K562 (cell line): ENCODE results near the gene AGPAT1. TPM values are rescaled to one million over a fixed set of nuclear protein-coding genes. Genes with fewer than 3 reads are reported as not detected.

Source experiments
- ELF2 ChIP-seq: fragments of 250-450 bp; sonication (Bioruptor Pico); IDR thresholded peaks from 2 replicates; pipeline ENCODE4 v1.5.0; 2021; ENCODE audit warnings: mild to moderate bottlenecking
- EP400 ChIP-seq: fragments of 450-650 bp; IDR thresholded peaks from 2 replicates; pipeline ENCODE4 v1.6.1; 2017; ENCODE audit warnings: antibody characterized with exemption, mild to moderate bottlenecking, moderate library complexity
- ETV6 ChIP-seq, 3 experiments: fragments of 150-350 bp in 1 of 3; sonication (generic) in 1 of 3; formaldehyde crosslinking in 1 of 3; IDR thresholded peaks; 2 replicates each; pipeline versions ENCODE4 v1.6.1 to v1.8.0; 2014 to 2022; ENCODE audit warnings: borderline replicate concordance in 2 of 3, low read depth in 2 of 3, antibody characterized with exemption in 1 of 3, low read length in 1 of 3, mild to moderate bottlenecking in 1 of 3, missing genetic modification reagents in 1 of 3
- HDAC2 ChIP-seq: fragments of 450-650 bp; IDR thresholded peaks from 2 replicates; pipeline ENCODE4 v1.6.1; 2016; ENCODE audit warnings: mild to moderate bottlenecking
- ILK ChIP-seq: fragments of 450-650 bp; IDR thresholded peaks from 2 replicates; pipeline ENCODE4 v1.6.1; 2016; ENCODE audit warnings: missing genetic modification characterization, low read depth, mild to moderate bottlenecking, missing compliant biosample characterization, moderate library complexity, borderline replicate concordance
- MBD2 ChIP-seq: sonication (generic); IDR thresholded peaks from 2 replicates; pipeline ENCODE4 v1.6.1; 2016; ENCODE audit warnings: low read depth, borderline replicate concordance
- MEIS2 ChIP-seq: fragments of 450-650 bp; IDR thresholded peaks from 2 replicates; pipeline ENCODE4 v1.6.1; 2014; ENCODE audit warnings: mild to moderate bottlenecking; ENCODE audit not compliant: partially characterized antibody
- MYBL2 ChIP-seq, 2 experiments: fragments of 450-650 bp in 1 of 2; sonication (generic) in 1 of 2; formaldehyde crosslinking in 1 of 2; IDR thresholded peaks; 2 replicates each; pipeline versions ENCODE4 v1.6.1 to v1.8.1; 2017 to 2022; ENCODE audit warnings: borderline replicate concordance in 1 of 2, inconsistent platforms in 1 of 2, low read depth in 1 of 2, mild to moderate bottlenecking in 1 of 2, missing genetic modification reagents in 1 of 2, moderate library complexity in 1 of 2
- NFYB ChIP-seq: IDR thresholded peaks from 2 replicates; pipeline ENCODE4 v1.6.1; 2011; ENCODE audit warnings: mild to moderate bottlenecking, moderate library complexity; ENCODE audit not compliant: insufficient read length; ENCODE audit errors: extremely low read depth
- PURB ChIP-seq: sonication (generic); formaldehyde crosslinking; IDR thresholded peaks from 2 replicates; pipeline ENCODE4 v1.9.0; 2021; ENCODE audit warnings: low read depth, mild to moderate bottlenecking, missing genetic modification reagents
- RBBP5 ChIP-seq: fragments of 200-600 bp; sonication (generic); IDR thresholded peaks from 2 replicates; pipeline ENCODE4 v1.6.1; 2012; ENCODE audit warnings: borderline replicate concordance, mild to moderate bottlenecking, low read length, control low read depth, inconsistent platforms; ENCODE audit not compliant: insufficient read depth, poor library complexity, severe bottlenecking
- RBM34 ChIP-seq: fragments of 200-400 bp; formaldehyde crosslinking; IDR thresholded peaks from 2 replicates; pipeline ENCODE4 v1.6.1; 2018; ENCODE audit warnings: low read length, borderline replicate concordance; ENCODE audit not compliant: insufficient read depth
- SAFB2 ChIP-seq: fragments of 200-400 bp; formaldehyde crosslinking; IDR thresholded peaks from 2 replicates; pipeline ENCODE4 v1.6.1; 2018; ENCODE audit warnings: borderline replicate concordance, low read length, low read depth, moderate library complexity; ENCODE audit not compliant: severe bottlenecking
- SIN3B ChIP-seq: fragments of 450-650 bp; IDR thresholded peaks from 2 replicates; pipeline ENCODE4 v1.6.1; 2017; ENCODE audit warnings: low read depth, mild to moderate bottlenecking, moderate library complexity
- SRSF9 ChIP-seq: fragments of 200-400 bp; formaldehyde crosslinking; IDR thresholded peaks from 2 replicates; pipeline ENCODE4 v1.6.1; 2017; ENCODE audit warnings: low read depth, low read length, borderline replicate concordance
- TCF3 ChIP-seq: sonication (generic); formaldehyde crosslinking; IDR thresholded peaks from 2 replicates; pipeline ENCODE4 v1.4.0; 2020; ENCODE audit warnings: mild to moderate bottlenecking, missing genetic modification reagents
- ZFP1 ChIP-seq: fragments of 450-650 bp; formaldehyde crosslinking; IDR thresholded peaks from 2 replicates; pipeline ENCODE4 v1.4.0; 2020; ENCODE audit warnings: mild to moderate bottlenecking, mixed read lengths
- ZFPM2 ChIP-seq: fragments of 250-450 bp; sonication (Bioruptor Pico); IDR thresholded peaks from 2 replicates; pipeline ENCODE4 v1.5.1; 2022; ENCODE audit warnings: mild to moderate bottlenecking
- polyA plus RNA-seq, 8 experiments: library from polyadenylated mRNA; depleted of rRNA in 4 of 8; stranded (reverse) in 5 of 8; unstranded in 3 of 8; fragments of >200 nt; fragmentation: Nextera tagmentation in 2 of 8; fragmentation: Illumina TruSeq in 1 of 8; extraction: Ambion mirVana in 2 of 8; extraction: Trizol in 1 of 8; gene quantifications; 2 replicates each; pipeline versions ENCODE4 v1.2.1 to v1.2.3, GENCODE V29; 2011 to 2014; ENCODE audit warnings: inconsistent platforms in 1 of 8, missing spikeins in 1 of 8
- total RNA-seq, 7 experiments: library from RNA; depleted of rRNA in 6 of 7; stranded (reverse); fragments of >200 nt in 6 of 7; fragmentation: Illumina TruSeq in 2 of 7; extraction: Trizol in 2 of 7; gene quantifications; 2 replicates each; pipeline versions ENCODE4 v1.2.1 to v1.2.3, GENCODE V29; 2011 to 2021; ENCODE audit warnings: low replicate concordance in 1 of 7
- TF ChIP-seq, protein P1 (sequence below): fragments of 250-450 bp; sonication (Bioruptor Pico); IDR thresholded peaks from 2 replicates; pipeline ENCODE4 v1.8.0; 2022; ENCODE audit warnings: inconsistent platforms, mild to moderate bottlenecking, moderate library complexity, borderline replicate concordance
- TF ChIP-seq, protein P2 (sequence below): fragments of 450-650 bp; IDR thresholded peaks from 2 replicates; pipeline ENCODE4 v1.7.0; 2016; ENCODE audit warnings: borderline replicate concordance
- TF ChIP-seq, protein P3 (sequence below): fragments of 250-450 bp; sonication (Bioruptor Pico); IDR thresholded peaks from 2 replicates; pipeline ENCODE4 v1.4.0; 2020; ENCODE audit warnings: borderline replicate concordance

The AGPAT1 gene
- total and polyA plus RNA-seq, 9 of the 15 experiments (the other 6 are each of a cell fraction or from before 2014, with no cell fraction given), result 37.9 to 176 (median 69.4) TPM

DNA sequence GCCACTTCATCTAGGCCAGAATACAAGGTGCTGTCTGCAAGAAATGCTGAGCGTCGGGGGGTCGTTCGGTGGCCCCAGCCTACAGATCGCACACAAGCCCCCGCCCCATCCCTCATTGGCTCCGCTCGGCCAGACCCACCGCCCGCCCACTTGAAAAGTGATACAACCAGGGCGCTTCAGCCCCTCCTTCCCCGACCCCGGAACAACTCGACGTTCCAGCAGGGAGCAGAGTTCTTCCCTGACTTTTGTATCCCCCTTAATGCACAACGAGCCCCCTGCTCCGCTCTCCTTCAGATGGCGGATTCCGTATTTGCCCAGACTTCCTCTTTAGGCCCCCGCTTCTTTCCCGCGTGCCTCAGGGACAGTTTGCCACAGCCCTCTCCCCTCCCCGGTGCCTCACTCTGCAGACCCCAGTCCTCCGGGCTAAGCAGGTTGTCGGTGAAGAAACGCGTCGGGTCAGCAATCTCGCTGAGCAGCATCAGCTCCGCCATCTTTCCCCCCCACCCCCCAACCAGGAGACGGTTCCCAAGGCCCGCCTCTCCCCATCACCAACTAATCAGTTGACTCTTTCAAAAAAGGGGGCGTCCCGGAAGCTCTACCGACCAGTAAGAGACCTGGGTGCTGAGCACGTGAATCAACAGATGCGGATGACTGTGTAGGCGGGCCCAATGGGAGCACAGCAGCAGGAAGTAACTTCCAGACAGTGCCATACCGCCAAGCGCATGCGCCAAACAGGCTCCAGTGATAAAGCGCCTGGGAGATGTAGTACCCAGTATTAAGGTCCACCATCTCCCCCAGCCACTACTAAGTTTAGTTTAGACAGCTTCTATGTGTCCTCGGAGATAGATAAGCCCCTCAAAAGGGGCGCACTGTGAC is 47.9 kb downstream of the AGPAT1 start, which contains the start of gene ATF6B (continued):
- no peak for TF ChIP-seq SRSF9
- TF ChIP-seq, protein P1, sequence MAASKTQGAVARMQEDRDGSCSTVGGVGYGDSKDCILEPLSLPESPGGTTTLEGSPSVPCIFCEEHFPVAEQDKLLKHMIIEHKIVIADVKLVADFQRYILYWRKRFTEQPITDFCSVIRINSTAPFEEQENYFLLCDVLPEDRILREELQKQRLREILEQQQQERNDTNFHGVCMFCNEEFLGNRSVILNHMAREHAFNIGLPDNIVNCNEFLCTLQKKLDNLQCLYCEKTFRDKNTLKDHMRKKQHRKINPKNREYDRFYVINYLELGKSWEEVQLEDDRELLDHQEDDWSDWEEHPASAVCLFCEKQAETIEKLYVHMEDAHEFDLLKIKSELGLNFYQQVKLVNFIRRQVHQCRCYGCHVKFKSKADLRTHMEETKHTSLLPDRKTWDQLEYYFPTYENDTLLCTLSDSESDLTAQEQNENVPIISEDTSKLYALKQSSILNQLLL, result no peak
- TF ChIP-seq TCF3, result no peak
- peak; percentile 81 for TF ChIP-seq EP400
- no peak; the same call in 1 of the 2 replicates for TF ChIP-seq ZFPM2 (CRISPR knock-in tag)
- TF ChIP-seq, protein P2, sequence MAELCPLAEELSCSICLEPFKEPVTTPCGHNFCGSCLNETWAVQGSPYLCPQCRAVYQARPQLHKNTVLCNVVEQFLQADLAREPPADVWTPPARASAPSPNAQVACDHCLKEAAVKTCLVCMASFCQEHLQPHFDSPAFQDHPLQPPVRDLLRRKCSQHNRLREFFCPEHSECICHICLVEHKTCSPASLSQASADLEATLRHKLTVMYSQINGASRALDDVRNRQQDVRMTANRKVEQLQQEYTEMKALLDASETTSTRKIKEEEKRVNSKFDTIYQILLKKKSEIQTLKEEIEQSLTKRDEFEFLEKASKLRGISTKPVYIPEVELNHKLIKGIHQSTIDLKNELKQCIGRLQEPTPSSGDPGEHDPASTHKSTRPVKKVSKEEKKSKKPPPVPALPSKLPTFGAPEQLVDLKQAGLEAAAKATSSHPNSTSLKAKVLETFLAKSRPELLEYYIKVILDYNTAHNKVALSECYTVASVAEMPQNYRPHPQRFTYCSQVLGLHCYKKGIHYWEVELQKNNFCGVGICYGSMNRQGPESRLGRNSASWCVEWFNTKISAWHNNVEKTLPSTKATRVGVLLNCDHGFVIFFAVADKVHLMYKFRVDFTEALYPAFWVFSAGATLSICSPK, result no peak
- TF ChIP-seq MYBL2 (IDR thresholded peaks at IDR 0.05; ENCODE audit: low read depth), result peak; percentile 65
- TF ChIP-seq MYBL2 (CRISPR knock-in tag; IDR thresholded peaks at IDR 0.05; ENCODE audit: borderline replicate concordance), result no peak
- peak; percentile 91 for TF ChIP-seq MBD2
- TF ChIP-seq ZFP1, result no peak
- TF ChIP-seq MEIS2, result peak; percentile 80
- 0 out of 2 replicates have a peak, but pooled peaks have one; percentile 52 for TF ChIP-seq HDAC2
- TF ChIP-seq, protein P3, sequence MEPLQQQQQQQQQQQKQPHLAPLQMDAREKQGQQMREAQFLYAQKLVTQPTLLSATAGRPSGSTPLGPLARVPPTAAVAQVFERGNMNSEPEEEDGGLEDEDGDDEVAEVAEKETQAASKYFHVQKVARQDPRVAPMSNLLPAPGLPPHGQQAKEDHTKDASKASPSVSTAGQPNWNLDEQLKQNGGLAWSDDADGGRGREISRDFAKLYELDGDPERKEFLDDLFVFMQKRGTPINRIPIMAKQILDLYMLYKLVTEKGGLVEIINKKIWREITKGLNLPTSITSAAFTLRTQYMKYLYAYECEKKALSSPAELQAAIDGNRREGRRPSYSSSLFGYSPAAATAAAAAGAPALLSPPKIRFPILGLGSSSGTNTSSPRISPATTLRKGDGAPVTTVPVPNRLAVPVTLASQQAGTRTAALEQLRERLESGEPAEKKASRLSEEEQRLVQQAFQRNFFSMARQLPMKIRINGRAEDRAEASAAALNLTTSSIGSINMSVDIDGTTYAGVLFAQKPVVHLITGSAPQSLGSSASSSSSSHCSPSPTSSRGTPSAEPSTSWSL (CRISPR knock-in tag), result no peak
- TF ChIP-seq RBM34, result no peak
- TF ChIP-seq RBBP5, result peak; percentile 81
- TF ChIP-seq NFYB, result peak; percentile 86
- no peak for TF ChIP-seq SAFB2
- no peak for TF ChIP-seq PURB (CRISPR knock-in tag)
- peak; percentile 88 for TF ChIP-seq SIN3B
- TF ChIP-seq ETV6 (IDR thresholded peaks at IDR 0.05; ENCODE audit: borderline replicate concordance in 1 of 2, low read depth in 2 of 2, low read length in 1 of 2), result no peak
- no peak for TF ChIP-seq ETV6 (CRISPR knock-in tag; IDR thresholded peaks at IDR 0.05; ENCODE audit: borderline replicate concordance)
- no peak for TF ChIP-seq ILK (tag)
- TF ChIP-seq ELF2, result peak; percentile 77; the same call in 1 of the 2 replicates
